GM18517 (cell line): ENCODE measurements around the gene PTDSS2.

Experiments used
- ATAC-seq: cut with Tn5 transposase; IDR thresholded peaks from one replicate; pipeline ENCODE4 v1.9.1; 2021; ENCODE audit warnings: mild to moderate bottlenecking, moderate library complexity; ENCODE audit not compliant: unreplicated experiment

The PTDSS2 gene

GRCh38 chr11:538431-539051, 88.5 kb downstream of the PTDSS2 start:
- no peak for ATAC-seq

DNA sequence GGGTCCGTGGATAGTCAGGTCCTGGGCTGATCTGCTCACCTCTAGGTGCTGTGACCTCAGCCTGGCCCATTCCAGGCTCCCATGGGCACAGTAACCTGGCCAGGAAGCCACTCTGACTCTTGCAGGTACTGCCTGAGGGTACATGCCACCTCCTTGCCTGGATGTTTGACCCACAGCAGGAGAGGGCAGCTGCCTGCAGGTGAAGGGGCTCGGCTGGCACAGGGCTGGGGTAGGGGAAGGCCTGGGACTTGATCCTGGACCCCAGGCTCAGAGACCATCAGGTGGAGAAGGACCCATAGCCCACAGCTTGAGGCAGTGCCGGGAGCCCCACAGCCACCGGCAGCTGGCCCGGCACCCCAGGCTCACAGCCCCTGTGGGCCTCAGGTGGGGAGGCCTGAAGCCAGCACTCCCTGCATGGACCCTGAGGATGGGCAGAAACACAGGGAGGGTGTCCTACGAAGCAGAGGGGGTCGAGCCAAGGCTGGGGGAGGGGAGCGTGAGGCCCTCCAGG, 89.9 kb downstream of the PTDSS2 start:
- no peak for ATAC-seq
